ENCODE data around the gene DCST2.

The DCST2 gene

DNA sequence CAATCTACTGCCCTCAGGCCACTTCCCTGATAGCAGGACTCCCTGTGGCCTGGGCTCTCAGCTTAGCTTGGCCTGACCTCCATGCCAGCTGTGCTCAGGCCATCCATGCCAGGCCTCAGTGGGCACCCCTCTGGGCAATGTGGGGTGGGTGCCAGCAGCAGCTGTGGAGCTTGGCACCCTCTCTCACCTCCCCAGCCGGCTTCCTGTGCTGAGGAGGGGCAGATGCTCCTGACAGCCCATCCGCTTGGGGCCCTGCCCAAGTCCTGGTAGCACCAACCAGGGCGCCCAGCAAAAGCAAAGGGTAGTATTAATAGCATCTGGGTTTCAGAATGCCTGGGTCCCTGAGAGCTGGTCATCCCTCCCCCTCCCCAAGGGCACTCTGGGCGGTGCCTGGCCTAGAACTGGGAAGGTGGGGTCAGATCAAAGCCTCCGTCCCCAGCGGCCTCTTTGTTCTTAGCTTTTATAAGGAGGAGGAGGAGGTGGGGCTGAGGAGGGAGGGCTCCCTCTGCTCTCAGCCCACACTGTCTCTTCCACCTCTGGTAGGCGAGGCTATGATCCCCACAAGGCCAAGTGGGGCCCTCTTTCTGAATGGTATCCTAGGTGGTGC is 36.1 kb upstream of the DCST2 start:
- DNase-seq: no peak

DNA sequence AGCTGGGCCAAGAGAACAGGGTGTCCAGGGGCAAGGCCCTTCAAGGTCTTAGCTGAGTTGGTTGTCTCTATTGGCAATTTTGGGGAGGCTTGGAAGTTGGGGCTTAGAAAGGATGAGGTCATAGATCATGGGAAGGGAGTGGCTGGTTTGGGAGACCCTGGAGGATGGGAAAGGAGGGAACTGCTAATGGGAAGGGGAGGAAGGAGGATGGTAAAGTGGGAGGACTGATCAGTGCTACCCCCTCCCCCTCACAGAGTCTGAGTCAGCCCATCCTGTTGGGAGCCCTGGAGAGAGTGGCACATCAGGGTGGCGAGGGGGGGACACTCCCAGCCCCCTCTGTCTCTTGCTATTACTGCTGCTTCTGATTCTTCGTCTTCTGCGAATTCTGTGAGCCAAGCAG is 35.0 kb upstream of the DCST2 start:
- no peak for DNase-seq

DNA sequence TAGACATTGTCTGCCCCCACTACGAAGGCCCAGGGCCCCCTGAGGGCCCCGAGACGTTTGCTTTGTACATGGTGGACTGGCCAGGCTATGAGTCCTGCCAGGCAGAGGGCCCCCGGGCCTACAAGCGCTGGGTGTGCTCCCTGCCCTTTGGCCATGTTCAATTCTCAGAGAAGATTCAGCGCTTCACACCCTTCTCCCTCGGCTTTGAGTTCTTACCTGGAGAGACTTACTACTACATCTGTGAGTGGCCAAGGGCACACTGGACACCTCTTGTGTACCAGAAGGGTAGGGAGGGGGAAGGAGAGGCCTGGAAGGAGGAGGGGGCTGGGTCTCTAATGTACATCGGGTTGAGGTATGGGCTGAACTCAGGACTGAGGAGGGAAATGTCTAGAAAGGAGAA is 33.2 kb upstream of the DCST2 start:
- no peak for DNase-seq

DNA sequence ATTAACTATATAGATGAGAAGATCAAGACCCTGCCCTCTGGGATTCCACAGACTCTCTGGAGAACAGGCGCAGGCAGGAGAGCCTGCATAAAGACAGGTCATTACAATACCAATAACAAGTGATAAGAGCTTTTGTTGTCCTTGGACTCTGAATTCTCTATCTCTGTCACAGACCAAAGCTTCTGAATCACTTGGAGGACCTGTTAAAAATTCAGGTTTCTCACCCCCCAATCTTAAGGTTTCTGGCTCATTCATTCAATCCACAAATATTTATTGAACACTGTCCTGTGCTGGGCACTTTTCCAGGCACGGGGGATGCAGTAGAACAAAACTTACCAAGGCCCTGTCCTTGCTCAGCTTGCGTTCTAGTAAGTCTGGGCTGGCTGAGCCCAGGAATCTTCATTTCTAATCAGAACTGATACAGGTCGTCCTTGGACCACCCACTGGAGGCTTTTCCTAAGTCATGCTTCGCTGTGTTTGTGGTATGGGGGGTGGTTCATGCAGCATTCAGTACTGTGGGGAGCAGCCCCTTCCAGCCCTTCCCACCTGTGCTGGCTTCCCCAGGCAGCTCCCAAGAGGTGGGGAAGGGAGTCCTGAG is 31.4 kb upstream of the DCST2 start:
- no peak for DNase-seq

DNA sequence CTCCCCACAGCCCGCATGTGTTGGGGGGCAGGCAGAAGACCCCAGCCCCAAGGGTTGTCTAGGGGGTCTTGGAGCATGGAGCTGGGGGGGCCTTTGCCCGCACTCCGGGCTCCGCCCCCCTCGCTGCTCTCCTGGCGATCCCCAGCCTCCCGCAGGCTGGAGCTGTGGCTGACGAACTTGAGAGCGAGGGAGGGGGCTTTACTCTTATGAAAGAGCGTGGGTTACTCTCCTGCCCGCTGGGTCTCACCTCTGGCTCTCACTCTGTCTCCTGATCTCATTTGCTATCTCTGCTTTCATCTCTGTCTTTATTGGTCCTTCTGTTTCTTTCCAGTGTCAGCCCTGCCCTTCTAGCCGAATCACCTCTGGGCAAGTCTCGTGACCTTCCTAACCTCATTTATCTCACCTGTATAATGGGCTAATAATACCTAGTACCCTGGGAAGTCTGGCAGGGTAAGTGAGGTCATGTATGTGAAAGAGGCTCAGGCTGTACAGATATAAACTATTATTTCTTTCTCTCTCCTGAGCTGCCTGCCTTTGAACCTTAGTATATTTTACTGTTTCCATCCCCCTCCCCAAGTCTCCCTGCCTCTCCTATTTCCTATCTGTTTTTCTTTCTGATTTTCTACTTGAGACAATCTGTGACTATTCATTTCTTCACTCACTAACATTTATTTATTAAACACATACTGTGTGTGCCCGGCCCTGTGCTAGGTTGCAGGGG is 30.7 kb upstream of the DCST2 start:
- peak in 1 of 2 experiments; percentile 13 for DNase-seq

DNA sequence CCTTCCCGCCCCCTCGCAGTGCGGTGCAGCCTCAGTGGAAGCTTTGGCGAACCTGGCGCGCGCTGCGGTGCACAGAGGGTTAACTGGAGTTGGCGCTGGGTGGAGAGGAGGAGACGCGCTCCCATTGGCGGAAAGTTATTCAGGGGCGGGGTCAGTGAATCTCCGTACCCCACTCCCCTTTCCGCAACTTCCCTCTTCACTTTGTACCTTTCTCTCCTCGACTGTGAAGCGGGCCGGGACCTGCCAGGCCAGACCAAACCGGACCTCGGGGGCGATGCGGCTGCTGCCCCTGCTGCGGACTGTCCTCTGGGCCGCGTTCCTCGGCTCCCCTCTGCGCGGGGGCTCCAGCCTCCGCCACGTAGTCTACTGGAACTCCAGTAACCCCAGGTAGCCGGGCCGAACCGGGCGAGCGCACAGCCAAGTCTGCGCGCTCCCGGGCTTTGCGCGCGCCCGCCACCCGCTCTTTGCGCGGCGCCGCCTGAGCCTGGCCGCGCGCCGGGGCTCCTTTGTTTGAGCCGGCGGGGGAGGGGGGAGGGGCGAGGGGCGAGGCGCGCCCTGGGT is 30.0 kb upstream of the DCST2 start, which contains the start of gene EFNA4:
EFNA4 (plus strand) TSS at position 191 of the 561 bp plus-strand sequence; CDS start at position 275, 84 bp downstream.
- DNase-seq: peak; percentile 84 to 88

DNA sequence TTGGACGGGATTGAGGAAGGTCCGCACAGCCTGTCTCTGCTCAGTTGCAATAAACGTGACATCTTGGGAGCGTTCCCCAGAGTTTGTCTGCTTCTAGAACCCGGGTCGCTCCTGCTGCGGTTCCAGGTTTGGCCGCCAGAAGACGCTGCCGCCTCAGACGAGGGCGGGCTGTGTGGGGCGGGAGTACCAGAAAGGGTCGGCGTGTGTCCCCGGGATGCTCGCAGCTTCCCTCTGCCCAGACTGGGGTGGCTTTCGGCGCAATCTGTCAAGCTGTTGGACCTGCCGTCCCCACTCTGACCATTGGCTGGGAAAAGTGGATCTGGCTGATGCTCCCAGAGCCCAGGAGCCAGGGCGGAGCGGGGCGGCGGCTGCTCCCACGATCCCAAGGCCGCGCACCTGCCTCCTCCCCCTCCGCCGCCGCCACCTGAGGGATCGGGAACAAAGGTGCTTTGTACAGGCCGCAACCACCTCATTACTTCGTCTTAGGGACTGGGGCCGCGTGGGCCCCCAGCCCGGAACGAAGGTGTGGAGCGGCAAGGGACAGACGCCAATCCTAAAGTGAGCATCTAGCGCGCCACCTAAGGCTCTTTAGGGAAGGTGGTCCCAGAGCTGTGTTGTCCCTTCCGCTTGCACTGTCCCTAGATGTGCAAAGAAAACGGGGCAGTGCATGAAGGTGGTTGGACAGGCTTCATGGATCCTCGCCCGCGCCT is 29.3 kb upstream of the DCST2 start:
- DNase-seq: no peak

DNA sequence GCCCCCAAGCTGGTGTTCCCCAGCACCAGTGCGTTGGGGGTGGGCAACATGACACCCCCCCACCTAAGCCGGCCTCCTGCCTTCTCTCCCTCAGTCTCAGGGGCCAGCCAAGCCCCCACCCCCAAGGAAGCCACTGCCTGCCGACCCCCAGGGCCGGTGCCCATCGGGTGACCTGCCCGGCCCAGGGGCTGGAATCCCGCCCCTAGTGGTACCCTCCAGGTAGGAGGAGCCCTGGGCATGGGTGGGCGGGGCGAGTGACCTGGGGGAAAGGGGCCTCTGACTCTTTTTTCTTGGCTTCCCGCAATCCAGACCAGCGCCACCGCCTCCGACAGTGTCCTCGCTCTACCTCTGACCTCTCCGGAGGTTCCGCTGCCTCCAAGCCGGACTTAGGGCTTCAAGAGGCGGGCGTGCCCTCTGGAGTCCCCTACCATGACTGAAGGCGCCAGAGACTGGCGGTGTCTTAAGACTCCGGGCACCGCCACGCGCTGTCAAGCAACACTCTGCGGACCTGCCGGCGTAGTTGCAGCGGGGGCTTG is 28.6 kb upstream of the DCST2 start:
- DNase-seq: no peak

DNA sequence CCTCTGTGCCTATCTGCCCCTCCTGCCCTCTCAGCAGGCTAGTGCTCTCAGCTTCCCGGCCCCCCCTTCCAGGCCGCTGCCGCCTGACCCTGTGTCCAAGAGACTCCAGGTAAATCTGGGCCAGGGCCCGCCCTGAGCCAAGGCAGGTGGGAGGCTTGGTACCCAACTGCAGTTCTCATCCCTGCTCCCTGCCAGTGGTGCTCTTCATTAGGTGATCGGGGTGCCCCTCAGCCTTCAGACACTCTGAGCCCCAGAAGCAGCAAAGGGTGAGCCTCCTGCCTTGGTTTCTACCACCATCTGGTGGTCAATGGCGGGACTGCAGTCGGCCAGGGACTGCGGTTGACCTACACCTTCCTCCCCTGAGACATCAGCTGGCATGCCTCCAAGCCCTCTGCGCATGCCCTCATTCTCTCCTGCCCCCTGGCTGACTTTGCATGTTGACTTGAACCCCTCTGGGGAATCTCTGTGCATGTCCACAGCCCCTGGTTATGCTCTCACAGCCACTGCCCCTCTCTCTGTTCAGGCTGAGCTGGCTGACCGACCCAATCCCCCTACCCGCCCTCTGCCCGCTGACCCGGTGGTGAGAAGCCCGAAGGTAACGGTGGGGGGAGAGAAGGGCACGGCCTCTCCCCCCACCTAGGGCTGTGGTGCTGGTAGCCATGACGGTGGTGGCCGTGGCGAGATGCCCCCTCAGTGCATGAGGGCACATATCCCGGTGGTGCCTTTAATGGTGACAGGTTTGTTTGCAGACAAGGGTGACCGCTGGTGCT is 28.0 kb upstream of the DCST2 start:
- peak; percentile 74 for DNase-seq

DNA sequence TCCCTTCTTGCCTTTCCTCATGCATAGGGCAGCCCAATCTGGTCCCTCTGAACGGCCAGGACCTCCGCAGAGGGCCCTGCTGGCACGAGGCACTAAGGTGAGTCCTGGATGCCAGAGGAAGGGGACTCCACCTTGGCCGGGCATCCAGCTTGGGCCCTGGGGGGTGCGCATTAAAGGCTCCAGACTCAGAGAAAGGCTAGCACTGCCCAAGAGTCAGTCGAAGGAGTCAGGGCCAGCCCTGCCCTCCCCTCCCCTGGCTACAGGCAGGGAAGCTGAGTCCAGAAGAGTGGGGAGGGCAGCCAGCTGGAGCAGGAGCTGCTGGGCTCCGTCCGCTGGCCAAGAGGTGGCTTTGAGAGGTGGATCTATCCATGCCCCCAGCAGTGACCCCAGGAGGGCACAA is 27.2 kb upstream of the DCST2 start:
- no peak for DNase-seq

DNA sequence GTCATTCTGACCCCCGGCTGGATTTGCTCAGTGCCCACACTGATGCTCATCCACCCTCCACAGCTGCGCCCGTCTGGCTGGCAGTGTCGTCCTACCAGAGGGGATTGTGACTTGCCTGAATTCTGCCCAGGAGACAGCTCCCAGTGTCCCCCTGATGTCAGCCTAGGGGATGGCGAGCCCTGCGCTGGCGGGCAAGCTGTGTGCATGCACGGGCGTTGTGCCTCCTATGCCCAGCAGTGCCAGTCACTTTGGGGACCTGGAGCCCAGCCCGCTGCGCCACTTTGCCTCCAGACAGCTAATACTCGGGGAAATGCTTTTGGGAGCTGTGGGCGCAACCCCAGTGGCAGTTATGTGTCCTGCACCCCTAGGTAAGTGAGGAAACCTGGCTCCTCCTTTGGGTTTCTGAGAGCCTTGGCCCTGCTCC is 24.2 kb upstream of the DCST2 start:
- no peak for DNase-seq

DNA sequence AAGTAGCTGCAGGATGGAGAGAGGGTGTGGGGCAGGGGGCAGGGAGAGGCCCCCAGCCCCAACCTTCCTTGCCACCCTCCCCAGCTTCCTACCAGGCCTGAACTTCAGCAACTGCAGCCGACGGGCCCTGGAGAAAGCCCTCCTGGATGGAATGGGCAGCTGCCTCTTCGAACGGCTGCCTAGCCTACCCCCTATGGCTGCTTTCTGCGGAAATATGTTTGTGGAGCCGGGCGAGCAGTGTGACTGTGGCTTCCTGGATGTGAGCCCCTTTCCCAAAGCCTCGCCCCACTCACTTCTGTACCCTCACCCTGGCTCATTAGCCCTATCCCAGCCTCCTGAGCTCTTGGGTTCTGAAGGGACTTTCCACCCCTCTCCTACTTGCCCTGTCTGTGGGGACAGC is 23.5 kb upstream of the DCST2 start:
- no peak for DNase-seq

DNA sequence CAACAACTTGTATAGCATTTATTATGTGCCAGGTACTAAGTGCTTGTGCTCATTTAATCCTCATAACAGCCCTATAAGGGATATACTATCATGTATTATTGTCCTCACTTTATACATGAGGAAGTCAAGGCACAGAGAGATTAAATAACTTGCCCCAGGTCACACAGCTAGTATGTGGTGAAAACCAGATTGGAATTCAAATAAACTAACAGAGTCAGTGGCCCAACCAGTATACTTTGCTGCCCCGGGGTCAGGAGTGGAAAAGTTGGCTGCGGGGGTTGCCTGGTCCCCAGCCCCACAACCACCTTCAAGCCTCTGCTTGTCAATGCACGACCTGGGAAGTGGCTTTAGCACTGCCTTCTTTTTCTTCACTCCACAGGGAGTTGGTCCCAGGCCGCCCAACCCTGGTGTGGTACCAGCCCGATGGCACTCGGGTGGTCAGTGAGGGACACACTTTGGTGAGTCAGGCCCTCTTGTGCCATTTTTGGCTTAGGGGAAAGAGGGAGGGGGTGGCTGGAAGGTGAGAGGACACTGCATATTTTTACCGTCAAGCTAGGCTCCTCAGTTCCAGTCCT is 20.0 kb upstream of the DCST2 start:
- no peak for DNase-seq

DNA sequence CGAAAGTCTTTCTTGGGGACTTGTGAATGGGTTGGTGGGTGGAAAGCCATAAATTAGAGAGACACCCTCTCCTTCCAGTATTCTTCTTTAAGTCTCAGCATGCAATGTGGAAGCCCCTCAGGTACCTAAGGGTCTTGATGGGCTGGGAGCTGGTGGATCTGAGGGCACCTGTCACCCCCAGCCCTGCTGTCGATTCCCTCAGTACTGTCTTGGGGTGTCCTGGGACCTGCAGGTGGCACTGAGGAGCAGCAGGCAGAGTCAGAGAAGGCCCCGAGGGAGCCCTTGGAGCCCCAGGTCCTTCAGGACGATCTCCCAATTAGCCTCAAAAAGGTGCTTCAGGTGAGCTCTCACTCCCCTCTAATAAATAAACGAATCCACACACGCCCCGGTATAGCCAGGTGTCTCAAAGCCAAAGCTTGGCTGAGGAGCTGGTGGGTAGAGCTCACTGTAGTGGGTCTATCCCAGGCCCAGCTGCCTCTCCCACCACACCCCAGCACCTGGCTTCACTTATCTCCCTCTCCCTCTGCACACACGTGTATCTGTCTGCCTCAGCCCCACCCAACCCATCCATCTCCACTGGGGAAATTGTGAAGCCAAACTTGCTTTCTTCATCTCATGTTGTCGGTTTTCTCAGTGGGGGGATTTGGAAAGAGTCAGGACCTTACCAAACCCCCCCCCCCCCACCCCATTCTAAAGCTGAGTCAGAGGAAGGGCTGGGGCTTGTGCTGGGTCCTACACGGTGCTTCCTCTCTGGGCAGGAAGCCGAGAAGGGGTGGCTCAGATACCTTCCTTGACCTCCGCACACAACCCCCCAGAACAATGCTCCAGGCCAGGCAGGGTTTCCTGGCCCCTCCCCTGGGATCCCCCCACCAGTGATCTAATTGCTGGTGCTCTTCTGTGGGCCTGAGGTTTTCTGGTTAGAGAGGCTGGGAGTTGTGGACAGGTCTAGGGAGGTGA is 19.1 kb upstream of the DCST2 start:
- DNase-seq: peak; percentile 28 to 42

DNA sequence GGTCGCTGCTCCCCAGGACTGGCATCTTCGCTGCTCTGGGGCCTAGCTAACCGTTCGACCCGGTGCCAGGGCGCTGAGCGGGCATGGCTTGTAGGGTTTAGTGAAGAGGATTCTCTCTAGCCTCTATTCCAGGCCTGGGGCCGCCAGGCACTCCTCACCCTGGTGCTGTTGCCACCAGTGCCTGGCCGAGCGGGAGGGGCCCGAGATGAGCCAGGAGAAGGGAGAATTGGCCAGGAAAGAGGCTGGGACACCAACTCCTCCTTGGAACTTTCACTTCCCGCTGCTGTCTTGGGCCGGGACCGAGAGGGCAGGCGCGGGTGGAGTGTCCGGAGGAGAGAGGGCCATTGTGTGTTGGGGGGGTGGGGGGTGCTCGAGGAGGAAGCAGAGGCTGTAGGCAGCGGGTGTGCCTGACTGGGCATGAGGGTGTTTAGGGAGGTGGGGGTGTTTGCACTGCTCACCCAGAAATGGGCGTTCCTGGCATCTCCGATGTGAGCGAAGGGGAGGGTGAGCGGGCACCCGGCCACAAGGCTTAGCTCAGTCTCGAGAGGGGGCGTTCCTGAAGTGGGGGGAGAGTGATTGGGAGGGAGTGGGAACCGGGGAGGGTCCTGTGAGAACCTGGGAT is 18.3 kb upstream of the DCST2 start:
- peak; percentile 22 to 37 for DNase-seq

DNA sequence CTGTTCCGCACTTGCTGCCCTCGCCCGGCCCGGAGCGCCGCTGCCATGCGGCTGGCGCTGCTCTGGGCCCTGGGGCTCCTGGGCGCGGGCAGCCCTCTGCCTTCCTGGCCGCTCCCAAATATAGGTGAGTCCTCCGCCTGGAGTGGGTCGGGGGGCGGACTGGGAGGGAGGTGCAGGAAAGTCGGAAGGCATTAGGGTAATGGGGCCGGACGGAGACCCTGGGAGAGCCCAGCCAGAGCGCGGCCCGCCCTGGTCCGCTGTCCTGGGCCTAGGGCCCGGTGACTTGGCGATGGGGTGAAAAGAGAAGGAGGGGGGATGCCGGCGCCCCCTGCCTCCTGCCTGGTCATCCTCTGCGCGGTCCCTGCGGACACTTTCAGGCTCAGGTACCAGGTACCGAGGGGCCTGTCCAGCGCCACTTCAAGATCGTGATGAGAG is 17.8 kb upstream of the DCST2 start:
- no peak for DNase-seq

DNA sequence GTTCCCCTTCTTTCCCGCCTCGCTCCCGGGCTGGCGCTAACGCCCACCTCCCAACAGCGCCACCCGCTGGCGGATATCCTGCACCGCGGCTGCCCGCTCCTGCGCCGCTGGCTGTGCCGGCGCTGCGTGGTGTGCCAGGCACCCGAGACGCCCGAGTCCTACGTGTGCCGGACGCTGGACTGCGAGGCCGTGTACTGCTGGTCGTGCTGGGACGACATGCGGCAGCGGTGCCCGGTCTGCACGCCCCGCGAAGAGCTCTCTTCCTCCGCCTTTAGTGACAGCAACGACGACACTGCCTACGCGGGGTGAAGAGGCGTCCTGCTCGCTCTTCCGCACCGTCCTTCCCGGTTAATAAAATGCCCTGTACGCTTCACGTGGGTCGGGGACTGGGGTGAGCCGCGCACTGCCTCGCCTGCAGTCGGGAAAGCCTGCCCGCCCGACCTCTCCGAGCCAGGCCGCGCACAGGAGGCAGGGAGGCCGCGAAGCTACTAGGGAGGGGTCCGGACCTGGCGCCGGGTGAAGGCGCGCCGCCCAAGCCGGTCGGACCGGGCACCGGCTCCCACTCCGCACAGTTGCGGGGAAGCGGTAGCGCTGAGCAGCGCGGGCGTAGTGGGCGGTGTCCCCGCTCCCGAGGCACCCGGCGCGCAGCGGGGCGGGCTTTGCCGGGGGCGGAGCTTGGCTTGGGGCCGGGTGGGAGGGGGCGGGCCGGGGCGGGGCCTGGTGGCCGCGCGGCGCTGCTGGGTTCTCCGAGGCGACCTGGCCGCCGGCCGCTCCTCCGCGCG is 17.2 kb upstream of the DCST2 start, which contains the start of gene ADAM15:
ADAM15 (plus strand) TSS at position 757 of the 782 bp plus-strand sequence. CDS start 71 bp downstream, outside the sequence.
- DNase-seq: peak; percentile 72 to 77

DNA sequence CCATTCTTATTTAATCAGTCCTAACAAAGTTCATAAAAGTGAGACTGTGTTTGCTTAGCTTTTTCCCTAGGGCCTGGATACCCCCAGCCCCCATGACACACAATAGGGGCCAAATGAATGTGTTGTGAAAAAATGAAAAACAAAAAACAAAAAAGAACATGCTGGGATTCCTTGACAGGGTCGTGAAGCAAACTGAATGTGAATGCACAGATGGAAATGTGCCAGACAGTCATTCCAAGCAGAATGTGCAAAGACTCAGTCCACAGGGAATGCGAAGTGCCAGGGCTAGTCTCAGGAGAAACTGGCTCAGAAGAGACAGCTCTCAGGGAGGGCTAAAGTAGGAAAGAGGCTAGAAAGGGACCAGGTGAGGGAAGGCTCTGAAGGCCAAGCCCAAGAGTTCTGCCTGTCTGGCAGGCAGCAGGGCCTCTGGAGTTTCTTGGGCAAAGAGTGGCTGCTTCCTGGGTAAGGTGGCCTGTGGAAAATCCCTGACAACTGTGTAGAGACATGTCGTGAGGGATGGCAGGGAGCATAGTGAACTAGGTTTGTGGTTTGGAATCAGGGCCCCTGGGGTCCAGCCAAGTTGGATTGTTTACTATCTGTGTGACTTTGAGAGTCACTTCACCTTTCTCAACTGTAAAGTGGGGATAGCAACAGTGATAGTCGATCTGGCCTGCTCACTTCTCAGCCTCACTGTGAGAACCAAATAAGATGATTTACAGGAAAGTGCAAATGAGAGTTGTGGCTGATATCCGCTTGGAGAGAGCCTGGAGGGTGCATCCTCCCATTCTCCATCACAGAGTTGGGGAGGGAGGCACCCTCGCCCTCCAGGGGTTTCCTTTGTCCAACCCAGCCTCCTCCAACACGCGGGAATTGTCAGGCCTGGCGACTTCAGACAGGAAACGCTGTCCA is 16.3 kb upstream of the DCST2 start:
- DNase-seq: no peak

Data from AML-193 (cell line).